GM10248 (cell line): ENCODE measurements around the gene UXS1.

ENCODE experiments used
- CTCF ChIA-PET: fragments of 300-600 bp; sonication (Branson Sonifier 250); formaldehyde crosslinking; extraction: SDS; loops from one replicate; lab custom pipeline; 2021; ENCODE audit warnings: antibody characterized with exemption; lab: Yijun Ruan, JAX
- POLR2A ChIA-PET: fragments of 350-650 bp; sonication (Branson Sonifier 250); formaldehyde crosslinking; extraction: SDS; loops from one replicate; lab custom pipeline; 2020; ENCODE audit warnings: antibody characterized with exemption; lab: Yijun Ruan, JAX
- DNase-seq: peaks from one replicate; pipeline ENCODE4 v3.0.0; 2012; ENCODE audit errors: extremely low spot score
- CTCF ChIP-seq: IDR thresholded peaks from 2 replicates; pipeline ENCODE4 v1.5.1; 2012; ENCODE audit warnings: mild to moderate bottlenecking, low read depth; ENCODE audit errors: extremely low read depth, missing control alignments, control extremely low read depth

UXS1 gene

GRCh38 chr2:106158131-106158530, 36.0 kb downstream of the UXS1 start:
- no peak for TF ChIP-seq CTCF
- ChIA-PET POLR2A (interaction anchor here (0.6 kb wide), 1 partner anchor 376 kb away, joined by 3 read pairs; no protein-coding TSS in a partner anchor), CTCF (interaction anchor here (1.0 to 3.8 kb wide), 4 partner anchors 9 to 13 kb away, joined by 3 to 16 read pairs (median 3); no protein-coding TSS in a partner anchor)
- no peak for DNase-seq

- ChIA-PET CTCF (interaction anchor here (3.8 kb wide), 1 partner anchor 10 kb away, joined by 16 read pairs; no protein-coding TSS in a partner anchor), POLR2A (no interaction called here)
- no peak for DNase-seq
- no peak for TF ChIP-seq CTCF
Measured at GRCh38 chr2:106157416-106157815, 36.7 kb downstream of the UXS1 start.

GRCh38 chr2:106156305-106157296, 37.5 kb downstream of the UXS1 start:
- no peak for TF ChIP-seq CTCF
- ChIA-PET CTCF (interaction anchor here (3.8 kb wide), 1 partner anchor 10 kb away, joined by 16 read pairs; no protein-coding TSS in a partner anchor), POLR2A (no interaction called here)
- DNase-seq, result no peak

- no peak for DNase-seq
- ChIA-PET POLR2A (no interaction called here), CTCF (interaction anchor here (1.2 kb wide), 1 partner anchor 46 kb away, joined by 3 read pairs; no protein-coding TSS in a partner anchor)
- TF ChIP-seq CTCF, result no peak
Measured at GRCh38 chr2:106153781-106154180, 40.3 kb downstream of the UXS1 start.

GRCh38 chr2:106147665-106148064, 46.4 kb downstream of the UXS1 start:
- no peak for TF ChIP-seq CTCF
- DNase-seq, result no peak
- ChIA-PET CTCF (interaction anchor here (1.2 to 2.7 kb wide), 6 partner anchors 9 to 45 kb away, joined by 3 to 16 read pairs (median 6); no protein-coding TSS in a partner anchor), POLR2A (interaction anchor here (1.4 kb wide), 1 partner anchor 12 kb away, joined by 3 read pairs; no protein-coding TSS in a partner anchor)

- TF ChIP-seq CTCF, result no peak
- POLR2A ChIA-PET, result interaction anchor here (1.4 kb wide), 1 partner anchor 13 kb away, joined by 3 read pairs; no protein-coding TSS in a partner anchor
- CTCF ChIA-PET, result interaction anchor here (1.3 to 2.7 kb wide), 5 partner anchors 9 to 42 kb away, joined by 4 to 16 read pairs (median 7); no protein-coding TSS in a partner anchor
- DNase-seq, result no peak
Measured at GRCh38 chr2:106147159-106147558, 46.9 kb downstream of the UXS1 start.
